ENCODE results near the gene DMAC2.
"Not testable (repeated sequence)": the region's sequence is repeated elsewhere in the genome, so short reads cannot be mapped to it uniquely, and the experiment has no call there.

Gene DMAC2

GRCh38 chr19:41439441-41440222 is at the start of gene DMAC2:
DMAC2 (minus strand) TSS chr19:41439912; CDS start chr19:41439899, 13 bp downstream.
- CTCF ChIA-PET: interaction anchor here (0.7 to 3.3 kb wide), 11 partner anchors 9 to 175 kb away, joined by 3 to 22 read pairs (median 4); partner anchors contain the start of gene CEACAM21
- H3K4me1 Mint-ChIP-seq: peaks cover 30% of the 10 kb centered on the region
- no peak within 1 kb of the TSS for H3K4me3 Mint-ChIP-seq
- peaks cover 14% of the 10 kb centered on the region for H3K36me3 Mint-ChIP-seq
- no peak within 1 kb of the TSS for H3K27ac Mint-ChIP-seq
- peak; percentile 99 for DNase-seq
- H3K27me3 Mint-ChIP-seq: peaks cover 14% of the 10 kb centered on the region
- no peaks in the 10 kb centered on the region for H3K9me3 Mint-ChIP-seq

GRCh38 chr19:41486953-41487352 is 47.2 kb upstream of the DMAC2 start:
- not testable (repeated sequence) for H3K36me3 Mint-ChIP-seq, H3K27ac Mint-ChIP-seq, H3K4me1 Mint-ChIP-seq, DNase-seq, H3K4me3 Mint-ChIP-seq, H3K9me3 Mint-ChIP-seq
- peaks cover 39% of the 10 kb centered on the region for H3K27me3 Mint-ChIP-seq
- CTCF ChIA-PET: interaction anchor here (0.6 kb wide), 1 partner anchor 266 kb away, joined by 3 read pairs; no protein-coding TSS in a partner anchor

GRCh38 chr19:41484822-41485221 is 45.1 kb upstream of the DMAC2 start:
- Mint-ChIP-seq H3K36me3 (no peaks in the 10 kb centered on the region), H3K4me1 (no peaks in the 10 kb centered on the region), H3K27me3 (peaks cover 53% of the 10 kb centered on the region), H3K4me3 (no peak overlapping the region), H3K27ac (no peak overlapping the region), H3K9me3 (peaks cover 2% of the 10 kb centered on the region)
- CTCF ChIA-PET: no interaction called here
- DNase-seq: no peak

GRCh38 chr19:41480336-41480735 is 40.6 kb upstream of the DMAC2 start:
- H3K27me3 Mint-ChIP-seq: peaks cover 48% of the 10 kb centered on the region
- no peaks in the 10 kb centered on the region for H3K9me3 Mint-ChIP-seq
- H3K4me3 Mint-ChIP-seq: no peak overlapping the region
- no peaks in the 10 kb centered on the region for H3K4me1 Mint-ChIP-seq
- CTCF ChIA-PET: no interaction called here
- H3K27ac Mint-ChIP-seq: no peak overlapping the region
- no peak for DNase-seq
- no peaks in the 10 kb centered on the region for H3K36me3 Mint-ChIP-seq

- H3K36me3 Mint-ChIP-seq: no peaks in the 10 kb centered on the region
- peaks cover 46% of the 10 kb centered on the region for H3K27me3 Mint-ChIP-seq
- no peak overlapping the region for H3K4me3 Mint-ChIP-seq
- CTCF ChIA-PET: no interaction called here
- H3K27ac Mint-ChIP-seq: no peak overlapping the region
- H3K4me1 Mint-ChIP-seq: no peaks in the 10 kb centered on the region
- no peak for DNase-seq
- H3K9me3 Mint-ChIP-seq: no peaks in the 10 kb centered on the region
Measured at GRCh38 chr19:41479757-41480191, 40.1 kb upstream of the DMAC2 start.

- no peak overlapping the region for H3K4me3 Mint-ChIP-seq
- no peak for DNase-seq
- H3K4me1 Mint-ChIP-seq: no peaks in the 10 kb centered on the region
- peaks cover 52% of the 10 kb centered on the region for H3K27me3 Mint-ChIP-seq
- CTCF ChIA-PET: no interaction called here
- H3K36me3 Mint-ChIP-seq: no peaks in the 10 kb centered on the region
- no peak overlapping the region for H3K27ac Mint-ChIP-seq
- H3K9me3 Mint-ChIP-seq: no peaks in the 10 kb centered on the region
Measured at GRCh38 chr19:41478875-41479756, 39.4 kb upstream of the DMAC2 start.

- peaks cover 51% of the 10 kb centered on the region for H3K27me3 Mint-ChIP-seq
- H3K9me3 Mint-ChIP-seq: no peaks in the 10 kb centered on the region
- DNase-seq: no peak
- no peak overlapping the region for H3K27ac Mint-ChIP-seq
- CTCF ChIA-PET: interaction anchor here (1.3 kb wide), 1 partner anchor 29 kb away, joined by 3 read pairs; no protein-coding TSS in a partner anchor
- no peaks in the 10 kb centered on the region for H3K36me3 Mint-ChIP-seq
- H3K4me1 Mint-ChIP-seq: no peaks in the 10 kb centered on the region
- H3K4me3 Mint-ChIP-seq: no peak overlapping the region
Measured at GRCh38 chr19:41478171-41478570, 38.5 kb upstream of the DMAC2 start.

GRCh38 chr19:41476583-41476982 is 36.9 kb upstream of the DMAC2 start:
- Mint-ChIP-seq H3K27me3 (peaks cover 53% of the 10 kb centered on the region), H3K9me3 (no peaks in the 10 kb centered on the region), H3K36me3 (no peaks in the 10 kb centered on the region), H3K27ac (no peak overlapping the region), H3K4me3 (no peak overlapping the region), H3K4me1 (no peaks in the 10 kb centered on the region)
- CTCF ChIA-PET: interaction anchor here (1.3 kb wide), 1 partner anchor 28 kb away, joined by 3 read pairs; no protein-coding TSS in a partner anchor
- no peak for DNase-seq

- Mint-ChIP-seq H3K4me3 (peak overlapping the region; percentile 11), H3K27me3 (peaks cover 15% of the 10 kb centered on the region), H3K27ac (peak overlapping the region; percentile 46), H3K4me1 (peaks cover 15% of the 10 kb centered on the region)
- H3K9me3 Mint-ChIP-seq, H3K36me3 Mint-ChIP-seq, DNase-seq, CTCF ChIA-PET: not testable (repeated sequence)
Measured at GRCh38 chr19:41463257-41464256, 23.8 kb upstream of the DMAC2 start.

- H3K9me3 Mint-ChIP-seq: no peaks in the 10 kb centered on the region
- DNase-seq: no peak
- H3K27ac Mint-ChIP-seq: no peak overlapping the region
- H3K27me3 Mint-ChIP-seq: peaks cover 12% of the 10 kb centered on the region
- CTCF ChIA-PET: no interaction called here
- no peak overlapping the region for H3K4me3 Mint-ChIP-seq
- peaks cover 24% of the 10 kb centered on the region for H3K4me1 Mint-ChIP-seq
- H3K36me3 Mint-ChIP-seq: no peaks in the 10 kb centered on the region
Measured at GRCh38 chr19:41462497-41462896, 22.8 kb upstream of the DMAC2 start.

- H3K27ac Mint-ChIP-seq: peak overlapping the region; percentile 56
- peak; percentile 40 for DNase-seq
- no peaks in the 10 kb centered on the region for H3K36me3 Mint-ChIP-seq
- CTCF ChIA-PET: interaction anchor here (0.6 to 3.0 kb wide), 7 partner anchors 9 to 252 kb away, joined by 3 to 15 read pairs (median 7); no protein-coding TSS in a partner anchor
- no peaks in the 10 kb centered on the region for H3K9me3 Mint-ChIP-seq
- H3K4me3 Mint-ChIP-seq: peak overlapping the region; percentile 8
- peaks cover 41% of the 10 kb centered on the region for H3K4me1 Mint-ChIP-seq
- H3K27me3 Mint-ChIP-seq: peaks cover 8% of the 10 kb centered on the region
Measured at GRCh38 chr19:41457241-41457640, 17.5 kb upstream of the DMAC2 start.

GRCh38 chr19:41456342-41456918 is 16.7 kb upstream of the DMAC2 start:
- peak overlapping the region; percentile 49 for H3K27ac Mint-ChIP-seq
- H3K36me3 Mint-ChIP-seq: no peaks in the 10 kb centered on the region
- CTCF ChIA-PET: interaction anchor here (0.6 to 3.0 kb wide), 6 partner anchors 9 to 252 kb away, joined by 3 to 15 read pairs (median 6); no protein-coding TSS in a partner anchor
- no peaks in the 10 kb centered on the region for H3K9me3 Mint-ChIP-seq
- peaks cover 41% of the 10 kb centered on the region for H3K4me1 Mint-ChIP-seq
- no peak for DNase-seq
- H3K4me3 Mint-ChIP-seq: no peak overlapping the region
- peaks cover 6% of the 10 kb centered on the region for H3K27me3 Mint-ChIP-seq

GRCh38 chr19:41455936-41456335 is 16.2 kb upstream of the DMAC2 start:
- no peak overlapping the region for H3K4me3 Mint-ChIP-seq
- H3K27me3 Mint-ChIP-seq: peaks cover 4% of the 10 kb centered on the region
- peaks cover 41% of the 10 kb centered on the region for H3K4me1 Mint-ChIP-seq
- no peak for DNase-seq
- no peak overlapping the region for H3K27ac Mint-ChIP-seq
- no peaks in the 10 kb centered on the region for H3K9me3 Mint-ChIP-seq
- CTCF ChIA-PET: interaction anchor here (1.0 to 3.0 kb wide), 3 partner anchors 8 to 114 kb away, joined by 3 to 15 read pairs (median 9); no protein-coding TSS in a partner anchor
- no peaks in the 10 kb centered on the region for H3K36me3 Mint-ChIP-seq

Data from activated naive CD4-positive, alpha-beta T cell treated with anti-CD3 and anti-CD28 coated beads, Interleukin-2, amount 10 ng/mL, durations not matched to agents 7 days and 5 days (primary cell).